ENCODE data around the gene ARL15.

DNA sequence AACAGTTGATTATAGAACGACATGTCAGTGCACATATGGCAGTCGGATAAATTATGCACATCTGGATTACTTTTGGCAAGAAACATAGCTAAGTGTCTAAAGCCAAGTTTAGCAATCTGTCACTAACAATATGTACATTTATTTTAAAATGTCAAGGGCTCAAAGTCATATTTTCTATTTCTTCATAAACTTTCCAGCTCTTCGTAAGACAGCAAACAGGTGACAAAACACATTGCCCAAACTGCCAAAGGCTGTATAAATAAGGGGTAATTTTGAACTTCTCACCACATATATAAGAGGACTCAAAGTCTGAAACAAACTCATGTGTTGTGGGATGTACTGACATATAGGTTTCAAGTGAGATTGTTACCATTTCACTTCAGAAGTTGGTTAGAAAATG lies 237.2 kb downstream of the ARL15 start:
- TF ChIP-seq CTCF (IDR thresholded peaks at IDR 0.05) (no peak), EZH2 (IDR thresholded peaks at IDR 0.05; ENCODE audit: borderline replicate concordance, insufficient read depth, low read depth, low read length, poor library complexity, severe bottlenecking) (no peak)

All from B cell (primary cell).